Measurements from ENCODE around the gene SCAF8. TPM values are rescaled to one million over a fixed set of nuclear protein-coding genes. Genes with fewer than 3 reads are reported as not detected.

Gene SCAF8
- total RNA-seq, 1 experiment from 2014 or later = 49.5 TPM

GRCh38 chr6:154719433-154719832 is 13.8 kb upstream of the SCAF8 start:
- CTCF ChIA-PET = no interaction called here
- H3K4me3 ChIP-seq (ENCODE audit: low read depth, low read length, poor library complexity, severe bottlenecking) = no peak overlapping the region
- no TSS peak for BruUV-seq (replicated peaks)
- H3K4me1 ChIP-seq (ENCODE audit: insufficient read depth, low read length, poor library complexity, severe bottlenecking) = no peaks in the 10 kb centered on the region
- no peak for DNase-seq (ENCODE audit: low spot score)
- H3K36me3 ChIP-seq (ENCODE audit: insufficient read depth, low read length, poor library complexity, severe bottlenecking) = no peaks in the 10 kb centered on the region
- no peak overlapping the region for H3K27ac ChIP-seq (ENCODE audit: low read depth, low read length, poor library complexity, severe bottlenecking)
- intact Hi-C loops (cut with micrococcal nuclease; ENCODE audit: unreplicated experiment) = no loop called here
- H3K27me3 ChIP-seq (replicated peaks; ENCODE audit: insufficient read depth, low read depth, low read length, poor library complexity) = no peaks in the 10 kb centered on the region
- TF ChIP-seq CTCF (conservative IDR thresholded peaks at IDR 0.05; ENCODE audit: low read depth, low read length) = no peak
- TF ChIP-seq EZH2 (IDR thresholded peaks at IDR 0.05; ENCODE audit: borderline replicate concordance, low read depth, low read length, poor library complexity, severe bottlenecking) = no peak
- no peaks in the 10 kb centered on the region for H3K9me3 ChIP-seq (ENCODE audit: low read depth, low read length, poor library complexity, severe bottlenecking)
- POLR2A ChIA-PET (ENCODE audit: low non-redundant PET) = no interaction called here

DNA sequence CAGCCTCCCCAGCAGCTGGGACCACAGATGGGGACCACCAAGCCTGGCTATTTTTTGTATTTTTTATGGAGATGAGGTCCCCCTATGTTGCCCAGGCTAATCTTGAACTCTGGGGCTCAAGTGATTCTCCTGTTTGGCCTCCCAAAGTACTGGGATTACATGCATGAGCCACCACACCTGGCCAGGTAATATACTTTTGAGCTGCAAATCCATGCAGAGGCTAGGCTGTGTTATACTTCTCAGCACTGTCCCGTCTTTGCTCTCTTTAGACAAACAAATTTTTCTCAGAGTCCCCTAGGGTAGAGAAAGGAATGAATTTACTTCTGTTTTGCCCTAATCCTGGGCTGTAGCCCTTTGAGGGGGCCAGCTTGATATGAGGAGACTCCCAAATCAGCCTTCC is 13.4 kb upstream of the SCAF8 start:
- POLR2A ChIA-PET (ENCODE audit: low non-redundant PET) = no interaction called here
- no peak for TF ChIP-seq EZH2 (IDR thresholded peaks at IDR 0.05; ENCODE audit: borderline replicate concordance, low read depth, low read length, poor library complexity, severe bottlenecking)
- TF ChIP-seq CTCF (conservative IDR thresholded peaks at IDR 0.05; ENCODE audit: low read depth, low read length) = no peak
- CTCF ChIA-PET = no interaction called here
- Histone ChIP-seq H3K4me3 (ENCODE audit: low read depth, low read length, poor library complexity, severe bottlenecking) (no peak overlapping the region), H3K4me1 (ENCODE audit: insufficient read depth, low read length, poor library complexity, severe bottlenecking) (no peaks in the 10 kb centered on the region), H3K27ac (ENCODE audit: low read depth, low read length, poor library complexity, severe bottlenecking) (no peak overlapping the region), H3K27me3 (replicated peaks; ENCODE audit: insufficient read depth, low read depth, low read length, poor library complexity) (no peaks in the 10 kb centered on the region), H3K36me3 (ENCODE audit: insufficient read depth, low read length, poor library complexity, severe bottlenecking) (no peaks in the 10 kb centered on the region), H3K9me3 (ENCODE audit: low read depth, low read length, poor library complexity, severe bottlenecking) (no peaks in the 10 kb centered on the region)
- intact Hi-C loops (cut with micrococcal nuclease; ENCODE audit: unreplicated experiment) = no loop called here
- no TSS peak for BruUV-seq (replicated peaks)
- DNase-seq (ENCODE audit: low spot score) = no peak

DNA sequence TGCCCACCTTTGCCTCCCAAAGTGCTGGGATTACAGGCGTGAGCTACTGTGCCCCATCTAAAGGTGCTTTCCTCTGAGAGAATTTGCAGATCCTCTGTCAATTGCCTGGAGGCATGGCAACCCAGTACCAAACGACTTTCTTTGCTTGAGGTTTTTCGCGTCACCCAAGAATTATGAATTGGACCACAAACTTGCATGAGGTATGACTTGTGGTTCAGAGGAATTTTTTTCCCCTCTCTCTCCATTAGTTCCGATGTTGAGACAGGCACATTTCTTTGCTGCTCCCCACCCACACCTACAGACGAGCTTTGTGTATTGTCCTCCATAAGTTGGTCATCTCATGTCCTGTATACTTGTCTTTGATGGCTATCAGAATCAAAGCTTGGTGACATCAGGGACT is 11.8 kb upstream of the SCAF8 start:
- Histone ChIP-seq H3K27ac (ENCODE audit: low read depth, low read length, poor library complexity, severe bottlenecking) (no peak overlapping the region), H3K36me3 (ENCODE audit: insufficient read depth, low read length, poor library complexity, severe bottlenecking) (no peaks in the 10 kb centered on the region), H3K4me3 (ENCODE audit: low read depth, low read length, poor library complexity, severe bottlenecking) (no peak overlapping the region), H3K9me3 (ENCODE audit: low read depth, low read length, poor library complexity, severe bottlenecking) (no peaks in the 10 kb centered on the region), H3K27me3 (replicated peaks; ENCODE audit: insufficient read depth, low read depth, low read length, poor library complexity) (no peaks in the 10 kb centered on the region), H3K4me1 (ENCODE audit: insufficient read depth, low read length, poor library complexity, severe bottlenecking) (no peaks in the 10 kb centered on the region)
- ChIA-PET POLR2A (ENCODE audit: low non-redundant PET) (interaction anchor here (0.6 kb wide), 1 partner anchor 86 kb away, joined by 7 read pairs; no protein-coding TSS in a partner anchor), CTCF (no interaction called here)
- BruUV-seq (replicated peaks) = no TSS peak
- no peak for TF ChIP-seq EZH2 (IDR thresholded peaks at IDR 0.05; ENCODE audit: borderline replicate concordance, low read depth, low read length, poor library complexity, severe bottlenecking)
- intact Hi-C loops (cut with micrococcal nuclease; ENCODE audit: unreplicated experiment) = no loop called here
- no peak for DNase-seq (ENCODE audit: low spot score)

GRCh38 chr6:154726887-154727286 is 6.3 kb upstream of the SCAF8 start:
- no peaks in the 10 kb centered on the region for H3K36me3 ChIP-seq (ENCODE audit: insufficient read depth, low read length, poor library complexity, severe bottlenecking)
- no peak for DNase-seq (ENCODE audit: low spot score)
- CTCF ChIA-PET = no interaction called here
- POLR2A ChIA-PET (ENCODE audit: low non-redundant PET) = no interaction called here
- H3K9me3 ChIP-seq (ENCODE audit: low read depth, low read length, poor library complexity, severe bottlenecking) = no peaks in the 10 kb centered on the region
- BruUV-seq (replicated peaks) = no TSS peak
- no peak overlapping the region for H3K27ac ChIP-seq (ENCODE audit: low read depth, low read length, poor library complexity, severe bottlenecking)
- no peaks in the 10 kb centered on the region for H3K4me1 ChIP-seq (ENCODE audit: insufficient read depth, low read length, poor library complexity, severe bottlenecking)
- H3K27me3 ChIP-seq (replicated peaks; ENCODE audit: insufficient read depth, low read depth, low read length, poor library complexity) = no peaks in the 10 kb centered on the region
- TF ChIP-seq EZH2 (IDR thresholded peaks at IDR 0.05; ENCODE audit: borderline replicate concordance, low read depth, low read length, poor library complexity, severe bottlenecking) (no peak), CTCF (conservative IDR thresholded peaks at IDR 0.05; ENCODE audit: low read depth, low read length) (no peak)
- H3K4me3 ChIP-seq (ENCODE audit: low read depth, low read length, poor library complexity, severe bottlenecking) = no peak overlapping the region
- intact Hi-C loops (cut with micrococcal nuclease; ENCODE audit: unreplicated experiment) = no loop called here

Measured in A673 (cell line).